Kidney (tissue), 14 donors: Measurements from ENCODE around the gene MAPK7. TPM values are rescaled to one million over a fixed set of nuclear protein-coding genes. Genes with fewer than 3 reads are reported as not detected.
A peak's percentile ranks its signal among the peaks of the same experiment; 100 is the strongest.

Source experiments
- DNase-seq, 5 donors: peaks; one replicate each; pipeline ENCODE4 v3.0.0-alpha.2; 2013 to 2020
- FAIRE-seq: peaks from 2 replicates; lab custom pipeline; 2012; peaks lifted over from hg19 to GRCh38; lab: Jason Lieb, UNC
- H3K27ac ChIP-seq, 2 donors: one replicate each; pipeline ENCODE4 v1.7.0; 2013; ENCODE audit warnings: low read depth in 2 of 2, low read length in 2 of 2, inconsistent platforms in 1 of 2
- H3K27me3 ChIP-seq: one replicate; pipeline ENCODE4 v1.7.1; 2013; ENCODE audit warnings: low read length, inconsistent platforms; ENCODE audit not compliant: control insufficient read depth, insufficient read depth
- H3K36me3 ChIP-seq, 3 donors: one replicate each; pipeline versions ENCODE4 v1.7.0 to v1.7.1; 2013; ENCODE audit warnings: low read length in 3 of 3, control low read depth in 1 of 3, inconsistent platforms in 1 of 3; ENCODE audit not compliant: insufficient read depth in 3 of 3, control insufficient read depth in 2 of 3
- H3K4me1 ChIP-seq, 3 donors: one replicate each; pipeline versions ENCODE4 v1.7.0 to v1.7.1; 2013; ENCODE audit warnings: low read length in 3 of 3, inconsistent platforms in 1 of 3, low read depth in 1 of 3; ENCODE audit not compliant: control insufficient read depth in 2 of 3, insufficient read depth in 2 of 3
- H3K4me3 ChIP-seq, 3 donors: one replicate each; pipeline versions ENCODE4 v1.7.0 to v1.8.1; 2013; ENCODE audit warnings: low read length in 3 of 3, control low read depth in 1 of 3, inconsistent platforms in 1 of 3
- H3K9ac ChIP-seq, 3 donors: one replicate each; pipeline versions ENCODE4 v1.7.0 to v1.7.1; 2013; ENCODE audit warnings: low read length in 3 of 3, control low read depth in 1 of 3, inconsistent platforms in 1 of 3
- H3K9me3 ChIP-seq, 3 donors: one replicate each; pipeline versions ENCODE4 v1.7.0 to v1.7.1; 2013; ENCODE audit warnings: low read length in 3 of 3, control low read depth in 1 of 3, inconsistent platforms in 1 of 3; ENCODE audit not compliant: control insufficient read depth in 2 of 3, insufficient read depth in 1 of 3
- intact Hi-C: fragments of 100-400 bp; cut with DNase I; formaldehyde crosslinking; loops from one replicate; pipeline ENCODE4 v1.11.1; 2022
- polyA plus RNA-seq: library from polyadenylated mRNA; stranded (reverse); fragments of 350-450 nt; fragmentation: Illumina TruSeq; extraction: RNeasy Lipid Tissue Mini Kit (QIAGEN cat#74804); gene quantifications from one replicate; pipeline ENCODE4 v1.2.3, GENCODE V29; 2014; ENCODE audit warnings: low read depth, low replicate concordance; ENCODE audit not compliant: insufficient read depth
- total RNA-seq: library from RNA; stranded (reverse); fragmentation: NEBNext Ultra II Directional; extraction: Animal tissue kit (Norgen Biotek cat#: 25700); gene quantifications from one replicate; pipeline ENCODE4 v1.2.1, GENCODE V29; 2021
- TF ChIP-seq, protein P1 (sequence below): IDR thresholded peaks from 3 replicates; pipeline ENCODE4 v1.5.1; 2012; ENCODE audit warnings: mild to moderate bottlenecking, moderate library complexity, borderline replicate concordance; ENCODE audit not compliant: insufficient read depth; ENCODE audit errors: extremely low read depth
- donor health status: control.
- donor health status: control.
- donor health status: control.
- donor health status: control.
- donor health status: control.
- donor health status: DM: yes; HTN: yes; CAD: no.
- donor health status: Normal renal cell carcinoma (clear cell type).

Gene MAPK7
- total and polyA plus RNA-seq, 2 donors from 2014 or later = 7.1 to 36.7 TPM

DNA sequence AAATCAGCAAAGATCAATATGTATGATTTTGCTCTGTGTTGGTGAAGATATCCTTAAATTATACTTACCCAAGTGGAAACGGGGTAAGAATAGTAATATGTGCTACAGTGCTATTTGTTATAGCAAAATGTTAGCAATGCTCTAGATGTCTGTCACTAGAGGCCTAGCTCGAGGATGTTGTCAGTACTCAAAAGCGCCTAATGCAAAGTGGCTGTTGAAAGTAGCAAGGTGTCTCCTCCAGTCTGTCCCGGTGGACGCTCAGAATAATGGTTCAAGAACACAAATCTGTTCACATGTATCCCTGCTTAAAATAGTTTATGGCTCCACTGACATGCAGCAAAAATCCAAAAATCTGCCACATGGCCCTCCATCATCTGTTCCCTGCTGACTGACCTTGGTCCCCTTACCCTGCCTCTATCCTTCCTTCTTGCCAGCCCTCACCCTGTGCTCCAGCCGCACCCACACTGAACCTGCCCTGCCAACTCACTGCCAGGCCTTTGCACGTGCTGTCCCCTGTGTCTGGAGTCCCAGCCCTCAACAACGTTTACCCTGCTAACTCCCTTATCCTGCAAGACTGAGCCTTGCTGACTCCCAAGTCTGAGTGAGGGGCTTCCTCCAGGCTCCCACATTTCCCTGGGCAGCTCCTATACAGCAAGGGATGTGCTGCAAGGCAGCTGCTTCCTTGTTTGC, 23.2 kb downstream of the MAPK7 start:
- intact Hi-C loops = no loop called here
- peaks cover 0 to 5% (median 0%) of the 10 kb centered on the region in 3 donors for H3K4me1 ChIP-seq
- no peaks in the 10 kb centered on the region for H3K36me3 ChIP-seq
- no peak overlapping the region for H3K4me3 ChIP-seq
- no peaks in the 10 kb centered on the region for H3K9me3 ChIP-seq
- H3K27ac ChIP-seq = no peak overlapping the region
- DNase-seq (peak in 1 of 5 donors; percentile 57), FAIRE-seq (no peak)
- no peaks in the 10 kb centered on the region for H3K27me3 ChIP-seq
- TF ChIP-seq, protein P1, sequence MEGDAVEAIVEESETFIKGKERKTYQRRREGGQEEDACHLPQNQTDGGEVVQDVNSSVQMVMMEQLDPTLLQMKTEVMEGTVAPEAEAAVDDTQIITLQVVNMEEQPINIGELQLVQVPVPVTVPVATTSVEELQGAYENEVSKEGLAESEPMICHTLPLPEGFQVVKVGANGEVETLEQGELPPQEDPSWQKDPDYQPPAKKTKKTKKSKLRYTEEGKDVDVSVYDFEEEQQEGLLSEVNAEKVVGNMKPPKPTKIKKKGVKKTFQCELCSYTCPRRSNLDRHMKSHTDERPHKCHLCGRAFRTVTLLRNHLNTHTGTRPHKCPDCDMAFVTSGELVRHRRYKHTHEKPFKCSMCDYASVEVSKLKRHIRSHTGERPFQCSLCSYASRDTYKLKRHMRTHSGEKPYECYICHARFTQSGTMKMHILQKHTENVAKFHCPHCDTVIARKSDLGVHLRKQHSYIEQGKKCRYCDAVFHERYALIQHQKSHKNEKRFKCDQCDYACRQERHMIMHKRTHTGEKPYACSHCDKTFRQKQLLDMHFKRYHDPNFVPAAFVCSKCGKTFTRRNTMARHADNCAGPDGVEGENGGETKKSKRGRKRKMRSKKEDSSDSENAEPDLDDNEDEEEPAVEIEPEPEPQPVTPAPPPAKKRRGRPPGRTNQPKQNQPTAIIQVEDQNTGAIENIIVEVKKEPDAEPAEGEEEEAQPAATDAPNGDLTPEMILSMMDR = no peak
- H3K9ac ChIP-seq = no peak overlapping the region

DNA sequence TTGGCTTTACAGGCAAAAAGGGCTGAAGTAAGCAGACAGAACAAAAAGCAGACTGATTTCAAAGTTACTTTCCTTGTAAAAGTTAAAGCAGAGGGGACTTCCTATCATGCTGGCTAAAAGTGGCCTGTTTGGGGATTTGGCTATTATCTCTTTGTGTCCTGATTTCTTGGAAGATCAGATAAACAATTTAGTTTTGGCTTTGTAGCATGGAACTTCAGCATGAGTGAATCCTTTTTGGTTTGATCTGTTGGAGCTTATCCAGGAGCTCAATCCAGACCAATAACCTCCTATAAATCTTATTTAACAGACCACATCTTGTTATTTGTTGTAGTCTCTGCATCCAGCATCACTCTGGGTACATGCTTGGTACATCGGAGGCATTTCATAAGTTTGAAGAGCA, 23.9 kb downstream of the MAPK7 start:
- Histone ChIP-seq H3K9me3 (no peaks in the 10 kb centered on the region), H3K9ac (no peak overlapping the region), H3K27me3 (no peaks in the 10 kb centered on the region), H3K4me3 (no peak overlapping the region), H3K36me3 (no peaks in the 10 kb centered on the region), H3K4me1 (peaks cover 0 to 5% (median 0%) of the 10 kb centered on the region in 3 donors), H3K27ac (no peak overlapping the region)
- DNase-seq (no peak), FAIRE-seq (no peak)
- intact Hi-C loops = no loop called here
- TF ChIP-seq, protein P1 = no peak

DNA sequence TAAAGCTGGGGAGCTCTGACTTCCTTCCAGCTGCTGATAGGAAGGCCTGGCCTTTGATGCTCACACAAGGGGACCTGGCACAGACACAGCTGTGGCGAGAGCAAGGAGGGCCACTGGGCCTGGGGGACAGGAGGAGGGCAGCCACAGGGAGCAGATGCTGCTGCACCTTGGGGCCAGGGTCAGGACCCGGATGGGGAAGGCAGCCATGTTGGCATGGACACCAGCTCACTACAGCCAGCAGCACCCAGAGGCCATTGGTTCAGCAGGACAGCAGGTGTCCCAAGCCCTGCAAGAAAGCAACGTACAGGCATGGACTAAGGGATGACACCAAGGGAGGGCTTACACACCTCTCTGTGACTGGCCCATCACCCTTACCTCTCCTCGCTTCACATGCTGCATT, 24.7 kb downstream of the MAPK7 start:
- Histone ChIP-seq H3K4me1 (peaks cover 0 to 3% (median 0%) of the 10 kb centered on the region in 3 donors), H3K4me3 (no peak overlapping the region), H3K9ac (no peak overlapping the region), H3K36me3 (no peaks in the 10 kb centered on the region), H3K9me3 (no peaks in the 10 kb centered on the region), H3K27ac (no peak overlapping the region), H3K27me3 (no peaks in the 10 kb centered on the region)
- FAIRE-seq (no peak), DNase-seq (peak in 1 of 5 donors; percentile 45)
- TF ChIP-seq, protein P1 = no peak
- intact Hi-C loops = no loop called here
